Vagina (tissue), 2 donors: ENCODE data around the gene TMEM132C. TPM values are rescaled to one million over a fixed set of nuclear protein-coding genes. Genes with fewer than 3 reads are reported as not detected.

Experiments
- DNase-seq, 2 donors: peaks; one replicate each; pipeline ENCODE4 v3.0.0-alpha.2; 2017; ENCODE audit errors: extremely low spot score in 2 of 2
- H3K27ac ChIP-seq: fragments of 200-600 bp; sonication (generic); one replicate; pipeline ENCODE4 v1.5.1; 2019
- H3K27me3 ChIP-seq: fragments of 200-600 bp; sonication (generic); one replicate; pipeline ENCODE4 v1.5.1; 2019
- H3K36me3 ChIP-seq, 2 donors: fragments of 200-600 bp; sonication (generic); one replicate each; pipeline ENCODE4 v1.5.1; 2017 to 2019
- H3K4me1 ChIP-seq: fragments of 200-600 bp; sonication (generic); one replicate; pipeline ENCODE4 v1.5.1; 2019
- H3K4me3 ChIP-seq, 2 donors: fragments of 200-600 bp; sonication (generic); 1 replicate in 1 of 2; 2 replicates in 1 of 2; pipeline ENCODE4 v1.5.1; 2016 to 2019
- H3K9me3 ChIP-seq: fragments of 200-600 bp; sonication (generic); one replicate; pipeline ENCODE4 v1.5.1; 2019
- CTCF ChIP-seq, 3 experiments: fragments of 450-650 bp in 2 of 3; fragments of 200-600 bp in 1 of 3; sonication (generic) in 1 of 3; IDR thresholded peaks; one replicate each; pipeline ENCODE4 v1.5.1; 2017 to 2019; ENCODE audit warnings: antibody characterized with exemption in 3 of 3, mild to moderate bottlenecking in 2 of 3, moderate library complexity in 2 of 3
- POLR2A ChIP-seq, 2 donors: fragments of 450-650 bp; IDR thresholded peaks; one replicate each; pipeline ENCODE4 v1.6.1; 2017; ENCODE audit warnings: antibody characterized with exemption in 2 of 2, mild to moderate bottlenecking in 2 of 2, moderate library complexity in 2 of 2
- POLR2AphosphoS5 ChIP-seq, 2 donors: sonication (generic); formaldehyde crosslinking; IDR thresholded peaks; one replicate each; pipeline ENCODE4 v1.9.0; 2017; ENCODE audit warnings: antibody characterized with exemption in 2 of 2, mild to moderate bottlenecking in 2 of 2, low read depth in 1 of 2; ENCODE audit not compliant: insufficient read depth in 1 of 2
- intact Hi-C: fragments of 100-400 bp; cut with DNase I; formaldehyde crosslinking; loops from one replicate; pipeline ENCODE4 v1.15.1; 2023
- total RNA-seq: library from RNA; depleted of rRNA; stranded (reverse); fragments of >200 nt; gene quantifications from one replicate; pipeline ENCODE4 v1.2.3, GENCODE V29; 2016

Gene TMEM132C
- total RNA-seq, 1 donor from 2014 or later: 20.6 TPM

GRCh38 chr12:128693115-128693514, 426.1 kb downstream of the TMEM132C start:
- no peak overlapping the region for H3K4me3 ChIP-seq
- no peak for DNase-seq
- TF ChIP-seq POLR2AphosphoS5 (IDR thresholded peaks at IDR 0.05; ENCODE audit: insufficient read depth in 1 of 2, low read depth in 1 of 2) (no peak), CTCF (IDR thresholded peaks at IDR 0.05) (no peak), POLR2A (IDR thresholded peaks at IDR 0.05) (no peak)
- H3K27me3 ChIP-seq: no peaks in the 10 kb centered on the region
- no peaks in the 10 kb centered on the region for H3K9me3 ChIP-seq
- intact Hi-C loops: no loop called here
- no peak overlapping the region for H3K27ac ChIP-seq
- peaks cover 0 to 12% of the 10 kb centered on the region in 2 donors for H3K36me3 ChIP-seq
- no peaks in the 10 kb centered on the region for H3K4me1 ChIP-seq

DNA sequence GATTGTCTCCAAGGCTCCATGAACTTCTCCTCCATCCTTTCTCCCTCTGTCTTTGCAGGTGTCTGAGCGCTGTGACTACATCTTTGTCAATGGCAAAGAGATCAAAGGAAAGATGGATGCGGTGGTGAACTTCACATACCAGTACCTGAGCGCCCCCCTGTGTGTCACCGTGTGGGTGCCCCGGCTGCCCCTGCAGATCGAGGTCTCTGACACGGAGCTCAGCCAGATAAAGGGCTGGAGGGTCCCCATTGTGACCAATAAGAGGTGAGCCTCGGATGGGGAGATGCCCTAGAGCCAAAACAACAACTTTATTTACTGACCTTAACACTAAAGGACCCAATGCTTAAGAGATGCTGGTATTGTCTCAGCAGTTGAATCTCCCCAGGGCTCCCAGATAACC, 426.8 kb downstream of the TMEM132C start:
- H3K36me3 ChIP-seq: peaks cover 0 to 14% of the 10 kb centered on the region in 2 donors
- H3K4me1 ChIP-seq: no peaks in the 10 kb centered on the region
- H3K4me3 ChIP-seq: no peak overlapping the region
- TF ChIP-seq POLR2A (IDR thresholded peaks at IDR 0.05): no peak
- DNase-seq: no peak
- H3K27ac ChIP-seq: no peak overlapping the region
- no peaks in the 10 kb centered on the region for H3K9me3 ChIP-seq
- H3K27me3 ChIP-seq: no peaks in the 10 kb centered on the region
- intact Hi-C loops: no loop called here

DNA sequence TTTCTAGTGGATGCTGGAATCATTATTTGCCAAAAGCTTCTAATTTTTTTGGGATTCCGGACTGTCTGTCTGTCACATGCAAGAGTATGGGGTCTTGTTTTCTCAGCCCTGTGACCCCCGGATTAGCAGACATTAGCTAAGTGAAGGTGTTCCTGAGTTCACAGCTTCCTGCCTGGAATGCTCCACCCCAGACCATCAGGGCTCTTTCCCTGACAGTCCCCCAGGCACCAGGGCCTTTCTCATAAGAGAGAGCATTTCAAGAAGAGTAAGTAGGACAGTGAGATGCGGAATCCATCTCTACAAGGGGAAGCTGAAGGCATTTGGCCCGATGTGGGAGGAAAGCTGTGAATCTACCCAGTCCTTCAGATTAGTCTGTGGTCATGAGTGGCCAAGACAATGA, 427.5 kb downstream of the TMEM132C start:
- intact Hi-C loops: no loop called here
- Histone ChIP-seq H3K27me3 (no peaks in the 10 kb centered on the region), H3K4me3 (no peak overlapping the region), H3K36me3 (peaks cover 0 to 14% of the 10 kb centered on the region in 2 donors), H3K9me3 (no peaks in the 10 kb centered on the region), H3K27ac (no peak overlapping the region), H3K4me1 (no peaks in the 10 kb centered on the region)
- TF ChIP-seq CTCF (IDR thresholded peaks at IDR 0.05): no peak
- no peak for TF ChIP-seq POLR2A (IDR thresholded peaks at IDR 0.05)
- TF ChIP-seq POLR2AphosphoS5 (IDR thresholded peaks at IDR 0.05; ENCODE audit: insufficient read depth in 1 of 2, low read depth in 1 of 2): no peak
- DNase-seq: no peak

GRCh38 chr12:128695697-128696096, 428.7 kb downstream of the TMEM132C start:
- no peaks in the 10 kb centered on the region for H3K4me1 ChIP-seq

DNA sequence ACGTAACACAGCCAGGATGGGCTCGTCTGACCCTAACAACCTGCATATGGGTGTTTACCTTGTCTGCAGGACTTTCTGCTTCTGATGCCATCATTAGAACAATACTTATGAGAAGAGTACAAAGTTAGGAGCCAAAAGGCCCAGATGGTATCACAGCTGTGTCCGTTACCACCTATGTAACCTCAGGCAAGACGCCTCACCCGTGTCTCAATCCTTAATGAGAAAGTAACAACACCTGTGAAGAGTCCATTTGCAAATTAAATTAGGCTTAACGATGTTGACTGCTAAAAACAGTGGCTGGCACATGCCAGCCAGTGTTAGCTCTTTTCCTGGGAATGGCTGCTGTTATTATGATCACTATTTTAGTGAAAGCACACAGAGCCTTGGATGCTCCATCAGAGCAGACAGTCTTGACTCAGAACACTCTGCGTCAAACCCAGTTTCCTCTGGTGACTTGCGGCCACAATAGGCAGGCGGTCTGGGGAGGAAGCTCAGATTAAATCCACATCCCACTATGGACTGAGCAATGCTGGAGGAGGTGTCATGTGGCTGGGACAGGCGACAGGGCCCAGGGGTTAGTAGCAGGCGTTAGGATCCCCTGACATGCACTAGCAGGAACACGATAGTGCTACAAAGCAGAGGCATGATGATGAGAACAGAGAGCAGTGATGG, 431.5 kb downstream of the TMEM132C start:
- Histone ChIP-seq H3K9me3 (no peaks in the 10 kb centered on the region), H3K27ac (no peak overlapping the region), H3K4me3 (no peak overlapping the region), H3K4me1 (no peaks in the 10 kb centered on the region), H3K27me3 (no peaks in the 10 kb centered on the region), H3K36me3 (peaks cover 0 to 14% of the 10 kb centered on the region in 2 donors)
- no peak for DNase-seq
- TF ChIP-seq POLR2A (IDR thresholded peaks at IDR 0.05) (no peak), CTCF (IDR thresholded peaks at IDR 0.05) (no peak), POLR2AphosphoS5 (IDR thresholded peaks at IDR 0.05; ENCODE audit: insufficient read depth in 1 of 2, low read depth in 1 of 2) (no peak)
- intact Hi-C loops: no loop called here

More at GRCh38 chr12:128695697-128696096, 428.7 kb downstream of the TMEM132C start:
- intact Hi-C loops: no loop called here
- no peak for DNase-seq
- TF ChIP-seq POLR2A (IDR thresholded peaks at IDR 0.05): no peak
- TF ChIP-seq CTCF (IDR thresholded peaks at IDR 0.05): no peak
- TF ChIP-seq POLR2AphosphoS5 (IDR thresholded peaks at IDR 0.05; ENCODE audit: insufficient read depth in 1 of 2, low read depth in 1 of 2): no peak
- H3K27ac ChIP-seq: no peak overlapping the region
- no peaks in the 10 kb centered on the region for H3K27me3 ChIP-seq
- H3K36me3 ChIP-seq: peaks cover 0 to 14% of the 10 kb centered on the region in 2 donors
- no peaks in the 10 kb centered on the region for H3K9me3 ChIP-seq
- H3K4me3 ChIP-seq: no peak overlapping the region
